GM08714 (cell line): ENCODE measurements around the gene NUP205.
"Not testable (repeated sequence)": the region's sequence is repeated elsewhere in the genome, so short reads cannot be mapped to it uniquely, and the experiment has no call there.

ENCODE experiments used
- H3K4me3 ChIP-seq: fragments of 200-500 bp; sonication (Bioruptor generic); 2 replicates; pipeline ENCODE4 v1.5.1; 2014; ENCODE audit warnings: mild to moderate bottlenecking, low read length, inconsistent platforms
- ZNF274 ChIP-seq: IDR thresholded peaks from 2 replicates; pipeline ENCODE4 v1.6.1; 2012; ENCODE audit warnings: mild to moderate bottlenecking, low read depth, low read length

The NUP205 gene

GRCh38 chr7:135678612-135679575, 121.2 kb downstream of the NUP205 start:
- H3K4me3 ChIP-seq = no peak overlapping the region
- no peak for TF ChIP-seq ZNF274

- no peak overlapping the region for H3K4me3 ChIP-seq
- TF ChIP-seq ZNF274 = no peak
Observed at GRCh38 chr7:135681762-135682161, 124.0 kb downstream of the NUP205 start.

- TF ChIP-seq ZNF274 = no peak
- H3K4me3 ChIP-seq = no peak overlapping the region
Observed at GRCh38 chr7:135682191-135682590, 124.5 kb downstream of the NUP205 start.

GRCh38 chr7:135683609-135684008, 125.9 kb downstream of the NUP205 start:
- no peak for TF ChIP-seq ZNF274
- H3K4me3 ChIP-seq = no peak overlapping the region

- no peak overlapping the region for H3K4me3 ChIP-seq
- TF ChIP-seq ZNF274 = no peak
Observed at GRCh38 chr7:135684136-135684535, 126.4 kb downstream of the NUP205 start.

- no peak for TF ChIP-seq ZNF274
- no peak overlapping the region for H3K4me3 ChIP-seq
Observed at GRCh38 chr7:135684699-135685098, 127.0 kb downstream of the NUP205 start.

- TF ChIP-seq ZNF274 = no peak
- H3K4me3 ChIP-seq = no peak overlapping the region
Observed at GRCh38 chr7:135685306-135686084, 127.8 kb downstream of the NUP205 start.

GRCh38 chr7:135687466-135687865, 129.7 kb downstream of the NUP205 start:
- H3K4me3 ChIP-seq = no peak overlapping the region
- no peak for TF ChIP-seq ZNF274

- no peak for TF ChIP-seq ZNF274
- no peak overlapping the region for H3K4me3 ChIP-seq
Observed at GRCh38 chr7:135690566-135690965, 132.8 kb downstream of the NUP205 start.

- H3K4me3 ChIP-seq = no peak overlapping the region
- TF ChIP-seq ZNF274 = no peak
Observed at GRCh38 chr7:135692055-135692454, 134.3 kb downstream of the NUP205 start.

GRCh38 chr7:135692606-135693005, 134.9 kb downstream of the NUP205 start:
- H3K4me3 ChIP-seq = not testable (repeated sequence)

GRCh38 chr7:135693558-135693957, 135.8 kb downstream of the NUP205 start:
- H3K4me3 ChIP-seq = no peak overlapping the region

GRCh38 chr7:135697276-135698049, 139.7 kb downstream of the NUP205 start:
- no peak for TF ChIP-seq ZNF274
- H3K4me3 ChIP-seq = no peak overlapping the region

More at GRCh38 chr7:135693558-135693957, 135.8 kb downstream of the NUP205 start:
- TF ChIP-seq ZNF274 = no peak
